B cell (primary cell): ENCODE results near the gene RAB7B. TPM values are rescaled to one million over a fixed set of nuclear protein-coding genes. Genes with fewer than 3 reads are reported as not detected.

Experiments
- ATAC-seq: fragments of 200-7000 bp; cut with Tn5 transposase; one replicate; pipeline ENCODE4 v1.10.0; 2021; ENCODE audit warnings: low read depth, mild to moderate bottlenecking, moderate number of reproducible peaks, moderate library complexity
- CTCF ChIA-PET: fragments of 350-600 bp; sonication (Branson Sonifier 250); formaldehyde crosslinking; loops from one replicate; lab custom pipeline; 2021; ENCODE audit warnings: antibody characterized with exemption, inconsistent platforms; lab: Charles Lee
- POLR2A ChIA-PET: fragments of 350-600 bp; sonication (Branson Sonifier 250); formaldehyde crosslinking; loops from one replicate; lab custom pipeline; 2021; ENCODE audit warnings: antibody characterized with exemption; lab: Charles Lee
- DNase-seq: peaks from one replicate; pipeline ENCODE4 v3.0.0; 2013
- H2AFZ ChIP-seq: 2 replicates; pipeline ENCODE4 v1.6.1; 2012; ENCODE audit warnings: mild to moderate bottlenecking, low read depth, low read length; ENCODE audit not compliant: insufficient read depth, poor library complexity, severe bottlenecking
- H3K27ac ChIP-seq, 2 donors: 1 replicate in 1 of 2; 2 replicates in 1 of 2; pipeline ENCODE4 v1.5.1; 2012 to 2013; ENCODE audit warnings: low read length in 2 of 2, mild to moderate bottlenecking in 2 of 2, moderate library complexity in 1 of 2
- H3K27me3 ChIP-seq, 4 experiments: fragments of 200-600 bp in 1 of 4; sonication (generic) in 1 of 4; replicated peaks in 1 of 4; 1 replicate in 2 of 4; 2 replicates in 2 of 4; pipeline versions ENCODE4 v1.6.1 to v1.7.0; 2013 to 2016; ENCODE audit warnings: low read length in 3 of 4, mild to moderate bottlenecking in 2 of 4, mixed read lengths in 1 of 4, moderate library complexity in 1 of 4; ENCODE audit not compliant: insufficient read depth in 4 of 4, control insufficient read depth in 3 of 4; ENCODE audit errors: control extremely low read depth in 1 of 4
- H3K36me3 ChIP-seq, 2 experiments: replicated peaks in 1 of 2; 1 replicate in 1 of 2; 2 replicates in 1 of 2; pipeline versions ENCODE4 v1.6.1 to v1.7.1; 2013; ENCODE audit warnings: low read length in 1 of 2; ENCODE audit not compliant: insufficient read depth in 2 of 2, control insufficient read depth in 1 of 2; ENCODE audit errors: control extremely low read depth in 1 of 2, extremely low read depth in 1 of 2
- H3K4me1 ChIP-seq, 2 donors: fragments of 200-600 bp in 1 of 2; sonication (generic) in 1 of 2; 1 replicate in 1 of 2; 2 replicates in 1 of 2; pipeline versions ENCODE4 v1.5.1 to v1.6.1; 2013 to 2017; ENCODE audit warnings: low read length in 2 of 2; ENCODE audit not compliant: control insufficient read depth in 2 of 2, insufficient read depth in 2 of 2
- H3K4me2 ChIP-seq: replicated peaks from 2 replicates; pipeline ENCODE3; 2012; ENCODE audit warnings: mild to moderate bottlenecking, low read depth, low read length; ENCODE audit not compliant: poor library complexity, severe bottlenecking
- H3K4me3 ChIP-seq, 5 experiments: fragments of 200-600 bp in 1 of 5; sonication (generic) in 1 of 5; 1 replicate in 3 of 5; 2 replicates in 2 of 5; pipeline versions ENCODE4 v1.5.1 to v1.7.0; 2011 to 2016; ENCODE audit warnings: low read length in 4 of 5, mild to moderate bottlenecking in 4 of 5, low read depth in 2 of 5, control low read depth in 1 of 5, moderate library complexity in 1 of 5; ENCODE audit not compliant: insufficient read depth in 1 of 5; ENCODE audit errors: control extremely low read depth in 1 of 5, extremely low read depth in 1 of 5
- H3K79me2 ChIP-seq: fragments of 200-600 bp; sonication (generic); one replicate; pipeline ENCODE4 v1.6.0; 2016; ENCODE audit warnings: low read length; ENCODE audit not compliant: control insufficient read depth, insufficient read depth
- H3K9ac ChIP-seq: fragments of 200-600 bp; sonication (generic); 2 replicates; pipeline ENCODE4 v1.6.1; 2017; ENCODE audit warnings: mild to moderate bottlenecking, low read length, moderate library complexity
- H3K9me3 ChIP-seq, 3 donors: one replicate each; pipeline versions ENCODE4 v1.6.1 to v1.7.1; 2013; ENCODE audit warnings: low read length in 2 of 3; ENCODE audit not compliant: control insufficient read depth in 2 of 3, insufficient read depth in 1 of 3; ENCODE audit errors: control extremely low read depth in 1 of 3
- H4K20me1 ChIP-seq: 2 replicates; pipeline ENCODE4 v1.6.0; 2012; ENCODE audit warnings: mild to moderate bottlenecking, low read length; ENCODE audit not compliant: insufficient read depth, control insufficient read depth, poor library complexity, severe bottlenecking
- H3K27ac Mint-ChIP-seq: one replicate; pipeline ENCODE4 v1.8.0; 2021; ENCODE audit warnings: mixed read lengths
- H3K27me3 Mint-ChIP-seq: one replicate; pipeline ENCODE4 v1.8.0; 2021; ENCODE audit warnings: mixed read lengths
- H3K4me1 Mint-ChIP-seq: one replicate; pipeline ENCODE4 v1.8.0; 2021; ENCODE audit warnings: mixed read lengths
- H3K4me3 Mint-ChIP-seq: one replicate; pipeline ENCODE4 v1.8.0; 2021; ENCODE audit warnings: mixed read lengths
- H3K9me3 Mint-ChIP-seq: one replicate; pipeline ENCODE4 v1.8.0; 2022; ENCODE audit warnings: mixed read lengths; ENCODE audit not compliant: insufficient read depth
- EZH2 ChIP-seq: IDR thresholded peaks from 2 replicates; pipeline ENCODE4 v1.6.1; 2012; ENCODE audit warnings: borderline replicate concordance, low read depth, mild to moderate bottlenecking, moderate library complexity, low read length; ENCODE audit not compliant: insufficient read depth, poor library complexity, severe bottlenecking
- WGBS: methylation state at CpG from one replicate; pipeline ENCODE4 v1.1.5; 2013; ENCODE audit warnings: missing lambda C conversion rate; ENCODE audit not compliant: insufficient coverage; 5-methylcytosine and 5-hydroxymethylcytosine counted together
- intact Hi-C: fragments of 100-400 bp; cut with micrococcal nuclease; formaldehyde crosslinking; loops from one replicate; pipeline ENCODE4 v1.10.0; 2022
- polyA plus RNA-seq: library from polyadenylated mRNA; depleted of rRNA; stranded (reverse); fragments of >200 nt; gene quantifications from 2 replicates; pipeline ENCODE4 v1.2.3, GENCODE V29; 2012
- total RNA-seq, 2 donors: library from RNA; stranded (reverse); fragments of 120-200 nt in 1 of 2; gene quantifications; 1 replicate in 1 of 2; 2 replicates in 1 of 2; pipeline versions ENCODE4 v1.2.3 to v1.2.4, GENCODE V29; 2013 to 2022
- TF ChIP-seq, protein P1 (sequence below): fragments of 200-600 bp; IDR thresholded peaks from one replicate; pipeline ENCODE4 v1.8.0; 2022; ENCODE audit warnings: antibody characterized with exemption, mild to moderate bottlenecking

Gene RAB7B
- total and polyA plus RNA-seq, 2 donors (not counting 1 experiment from before 2014, with no cell fraction given) = not detected

DNA sequence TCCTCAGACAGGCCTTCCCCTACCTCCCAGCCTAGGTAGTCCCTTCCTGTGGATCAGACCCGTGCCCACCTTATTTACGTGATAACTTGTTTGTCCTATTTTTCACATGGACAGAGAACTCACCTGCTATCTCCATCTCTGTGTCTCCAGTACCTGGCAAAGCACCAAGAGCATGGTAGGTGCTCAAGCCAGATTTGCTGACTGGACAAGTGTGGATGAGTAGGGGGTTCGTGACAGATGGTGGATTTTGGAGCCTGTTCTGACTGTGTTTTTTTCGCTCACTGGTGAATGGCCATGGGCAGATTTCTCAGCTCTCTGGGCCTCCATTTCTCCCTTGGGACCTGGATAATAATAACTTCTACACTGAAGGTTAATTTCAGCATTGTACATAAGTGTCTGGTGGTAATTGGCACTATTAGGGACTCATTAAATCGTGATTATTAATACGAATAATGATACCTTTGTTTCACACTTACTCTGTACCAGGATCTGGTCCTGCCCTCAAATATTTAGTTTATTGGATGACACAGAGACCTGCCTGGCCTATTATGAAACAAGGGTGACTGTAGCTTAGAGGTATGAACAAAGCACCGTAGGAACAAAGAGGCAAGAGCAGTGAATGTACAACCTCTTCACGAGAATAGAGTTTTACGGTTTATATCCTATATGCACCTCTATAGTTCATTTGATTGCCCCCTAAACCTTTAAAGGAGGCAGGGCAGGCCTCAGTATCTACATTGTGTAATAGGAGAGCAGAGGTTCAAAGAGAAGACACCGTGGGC, 35.5 kb downstream of the RAB7B start:
- no peak overlapping the region for H3K27ac ChIP-seq
- H3K4me3 Mint-ChIP-seq = no peak overlapping the region
- no peak overlapping the region for H3K27ac Mint-ChIP-seq
- no peaks in the 10 kb centered on the region for H4K20me1 ChIP-seq
- no peaks in the 10 kb centered on the region for H3K79me2 ChIP-seq
- H3K9me3 Mint-ChIP-seq = no peaks in the 10 kb centered on the region
- no peak for TF ChIP-seq EZH2
- intact Hi-C loops = no loop called here
- ChIA-PET CTCF (interaction anchor here (1.2 to 3.2 kb wide), 4 partner anchors 10 to 176 kb away, joined by 3 to 28 read pairs (median 4); no protein-coding TSS in a partner anchor), POLR2A (no interaction called here)
- DNase-seq (no peak), ATAC-seq (no peak)
- H3K27me3 Mint-ChIP-seq = peaks cover 3% of the 10 kb centered on the region
- no peak overlapping the region for H3K4me2 ChIP-seq
- no peak overlapping the region for H3K9ac ChIP-seq
- H2AFZ ChIP-seq = no peak overlapping the region
- no peak overlapping the region for H3K4me3 ChIP-seq
- H3K27me3 ChIP-seq = no peaks in the 10 kb centered on the region
- WGBS = 100% methylated on average over 3 of the region's 10 CpGs
- H3K9me3 ChIP-seq = no peaks in the 10 kb centered on the region
- no peaks in the 10 kb centered on the region for H3K36me3 ChIP-seq
- no peaks in the 10 kb centered on the region for H3K4me1 ChIP-seq
- H3K4me1 Mint-ChIP-seq = no peaks in the 10 kb centered on the region

DNA sequence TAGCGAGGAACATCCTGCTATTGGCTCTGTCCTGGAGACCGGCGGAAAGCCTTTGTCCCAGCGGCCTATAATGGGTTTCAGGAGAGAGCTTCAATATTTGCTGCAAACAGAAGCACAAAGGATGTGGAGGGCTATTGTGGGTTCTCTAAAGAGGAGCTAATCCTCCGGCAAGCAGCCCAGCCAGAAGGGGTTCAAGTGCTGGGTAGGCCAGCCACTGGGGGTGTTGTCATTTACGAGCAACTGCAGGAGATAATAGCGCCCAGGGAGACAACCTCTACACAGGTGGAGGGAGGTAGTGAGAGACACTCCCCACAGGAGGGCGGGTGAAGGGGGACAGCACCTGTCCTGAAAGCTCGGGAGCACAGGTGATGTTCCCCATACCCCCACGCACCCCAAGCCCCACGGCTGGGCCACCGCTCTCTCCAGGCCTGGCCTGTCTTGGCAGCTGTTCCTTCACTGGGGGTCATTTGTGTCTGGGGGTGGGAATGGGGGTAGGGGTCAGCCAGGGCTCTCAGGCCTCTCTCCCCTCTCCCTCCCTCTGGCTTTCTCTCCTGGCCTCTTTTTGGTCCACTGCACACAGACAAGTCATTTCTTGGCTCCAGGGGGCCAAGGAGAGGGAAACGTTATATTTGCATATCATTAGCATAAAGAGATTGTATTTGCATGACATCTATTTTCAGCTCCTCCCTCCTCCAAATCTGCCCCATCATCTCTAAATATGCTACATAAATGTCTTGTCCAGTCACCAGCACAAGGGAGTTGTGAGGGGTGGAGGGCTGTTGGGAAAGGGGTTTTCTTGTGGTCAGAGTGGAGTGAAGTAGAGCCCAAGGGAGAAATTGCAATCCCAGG, 37.9 kb downstream of the RAB7B start:
- Histone ChIP-seq H3K4me1 (no peaks in the 10 kb centered on the region), H3K27me3 (no peaks in the 10 kb centered on the region), H3K9me3 (no peaks in the 10 kb centered on the region), H3K4me3 (no peak overlapping the region), H3K36me3 (no peaks in the 10 kb centered on the region), H2AFZ (no peak overlapping the region), H3K9ac (no peak overlapping the region), H3K79me2 (no peaks in the 10 kb centered on the region), H3K4me2 (no peak overlapping the region), H4K20me1 (no peaks in the 10 kb centered on the region), H3K27ac (no peak overlapping the region)
- H3K4me3 Mint-ChIP-seq = no peak overlapping the region
- CTCF ChIA-PET = interaction anchor here (2.2 kb wide), 1 partner anchor 12 kb away, joined by 10 read pairs; no protein-coding TSS in a partner anchor
- H3K4me1 Mint-ChIP-seq = no peaks in the 10 kb centered on the region
- DNase-seq = no peak
- ATAC-seq = no peak
- POLR2A ChIA-PET = interaction anchor here (0.6 kb wide), 1 partner anchor 108 kb away, joined by 4 read pairs; no protein-coding TSS in a partner anchor
- TF ChIP-seq, protein P1, sequence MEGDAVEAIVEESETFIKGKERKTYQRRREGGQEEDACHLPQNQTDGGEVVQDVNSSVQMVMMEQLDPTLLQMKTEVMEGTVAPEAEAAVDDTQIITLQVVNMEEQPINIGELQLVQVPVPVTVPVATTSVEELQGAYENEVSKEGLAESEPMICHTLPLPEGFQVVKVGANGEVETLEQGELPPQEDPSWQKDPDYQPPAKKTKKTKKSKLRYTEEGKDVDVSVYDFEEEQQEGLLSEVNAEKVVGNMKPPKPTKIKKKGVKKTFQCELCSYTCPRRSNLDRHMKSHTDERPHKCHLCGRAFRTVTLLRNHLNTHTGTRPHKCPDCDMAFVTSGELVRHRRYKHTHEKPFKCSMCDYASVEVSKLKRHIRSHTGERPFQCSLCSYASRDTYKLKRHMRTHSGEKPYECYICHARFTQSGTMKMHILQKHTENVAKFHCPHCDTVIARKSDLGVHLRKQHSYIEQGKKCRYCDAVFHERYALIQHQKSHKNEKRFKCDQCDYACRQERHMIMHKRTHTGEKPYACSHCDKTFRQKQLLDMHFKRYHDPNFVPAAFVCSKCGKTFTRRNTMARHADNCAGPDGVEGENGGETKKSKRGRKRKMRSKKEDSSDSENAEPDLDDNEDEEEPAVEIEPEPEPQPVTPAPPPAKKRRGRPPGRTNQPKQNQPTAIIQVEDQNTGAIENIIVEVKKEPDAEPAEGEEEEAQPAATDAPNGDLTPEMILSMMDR = no peak
- TF ChIP-seq EZH2 = no peak
- intact Hi-C loops = no loop called here
- no peaks in the 10 kb centered on the region for H3K9me3 Mint-ChIP-seq
- peaks cover 12% of the 10 kb centered on the region for H3K27me3 Mint-ChIP-seq
- no peak overlapping the region for H3K27ac Mint-ChIP-seq
- 78% methylated on average over 4 of the region's 13 CpGs for WGBS
